Gastroesophageal sphincter (tissue), 3 donors: ENCODE measurements around the gene RTP1.

Experiments used
- EP300 ChIP-seq: sonication (generic); formaldehyde crosslinking; IDR thresholded peaks from one replicate; pipeline ENCODE4 v1.6.1; 2017; ENCODE audit warnings: antibody characterized with exemption, mild to moderate bottlenecking
- TF ChIP-seq, protein P1 (sequence below), 4 experiments: fragments of 200-600 bp in 2 of 4; fragments of 450-650 bp in 2 of 4; sonication (generic) in 1 of 4; IDR thresholded peaks; one replicate each; pipeline ENCODE4 v1.5.1; 2017 to 2019; ENCODE audit warnings: antibody characterized with exemption in 4 of 4, mild to moderate bottlenecking in 2 of 4, moderate library complexity in 2 of 4

GRCh38 chr3:187185759-187186158 is 11.5 kb upstream of the RTP1 start:
- no peak for TF ChIP-seq EP300
- TF ChIP-seq, protein P1, sequence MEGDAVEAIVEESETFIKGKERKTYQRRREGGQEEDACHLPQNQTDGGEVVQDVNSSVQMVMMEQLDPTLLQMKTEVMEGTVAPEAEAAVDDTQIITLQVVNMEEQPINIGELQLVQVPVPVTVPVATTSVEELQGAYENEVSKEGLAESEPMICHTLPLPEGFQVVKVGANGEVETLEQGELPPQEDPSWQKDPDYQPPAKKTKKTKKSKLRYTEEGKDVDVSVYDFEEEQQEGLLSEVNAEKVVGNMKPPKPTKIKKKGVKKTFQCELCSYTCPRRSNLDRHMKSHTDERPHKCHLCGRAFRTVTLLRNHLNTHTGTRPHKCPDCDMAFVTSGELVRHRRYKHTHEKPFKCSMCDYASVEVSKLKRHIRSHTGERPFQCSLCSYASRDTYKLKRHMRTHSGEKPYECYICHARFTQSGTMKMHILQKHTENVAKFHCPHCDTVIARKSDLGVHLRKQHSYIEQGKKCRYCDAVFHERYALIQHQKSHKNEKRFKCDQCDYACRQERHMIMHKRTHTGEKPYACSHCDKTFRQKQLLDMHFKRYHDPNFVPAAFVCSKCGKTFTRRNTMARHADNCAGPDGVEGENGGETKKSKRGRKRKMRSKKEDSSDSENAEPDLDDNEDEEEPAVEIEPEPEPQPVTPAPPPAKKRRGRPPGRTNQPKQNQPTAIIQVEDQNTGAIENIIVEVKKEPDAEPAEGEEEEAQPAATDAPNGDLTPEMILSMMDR (IDR thresholded peaks at IDR 0.05): no peak
